DOHH2 (cell line): ENCODE measurements around the gene NAE1.

ENCODE experiments used
- EZH2phosphoT487 ChIP-seq: fragments of 200-600 bp; sonication (generic); IDR thresholded peaks from 2 replicates; pipeline ENCODE4 v1.6.1; 2017; ENCODE audit warnings: borderline replicate concordance, mild to moderate bottlenecking, antibody characterized with exemption, low read length, moderate library complexity, mixed read lengths
- TF ChIP-seq, protein P1 (sequence below): fragments of 200-600 bp; sonication (generic); IDR thresholded peaks from one replicate; pipeline ENCODE4 v1.5.1; 2014; ENCODE audit warnings: antibody characterized with exemption, mild to moderate bottlenecking, low read depth, low read length; ENCODE audit not compliant: poor library complexity, severe bottlenecking

DNA sequence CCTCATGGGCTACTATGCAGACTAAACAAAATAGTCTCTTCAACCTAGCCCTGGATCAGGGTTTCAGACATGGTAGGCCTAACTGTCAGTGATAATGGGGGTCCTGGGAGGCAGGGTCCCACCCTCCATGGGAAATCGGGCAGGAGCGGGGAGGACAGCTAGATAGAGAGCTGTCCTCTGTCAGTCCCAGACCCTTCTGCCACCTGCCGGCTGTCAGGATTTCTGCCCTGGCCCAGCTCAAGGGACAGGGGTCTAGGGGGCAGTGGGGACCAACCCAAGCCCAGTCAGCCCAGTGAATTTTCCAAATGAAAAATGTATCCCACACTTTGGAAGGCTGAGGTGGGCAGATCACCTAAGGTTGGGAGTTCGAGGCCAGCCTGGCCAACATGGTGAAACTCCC is 18.8 kb upstream of the NAE1 start:
- TF ChIP-seq, protein P1, sequence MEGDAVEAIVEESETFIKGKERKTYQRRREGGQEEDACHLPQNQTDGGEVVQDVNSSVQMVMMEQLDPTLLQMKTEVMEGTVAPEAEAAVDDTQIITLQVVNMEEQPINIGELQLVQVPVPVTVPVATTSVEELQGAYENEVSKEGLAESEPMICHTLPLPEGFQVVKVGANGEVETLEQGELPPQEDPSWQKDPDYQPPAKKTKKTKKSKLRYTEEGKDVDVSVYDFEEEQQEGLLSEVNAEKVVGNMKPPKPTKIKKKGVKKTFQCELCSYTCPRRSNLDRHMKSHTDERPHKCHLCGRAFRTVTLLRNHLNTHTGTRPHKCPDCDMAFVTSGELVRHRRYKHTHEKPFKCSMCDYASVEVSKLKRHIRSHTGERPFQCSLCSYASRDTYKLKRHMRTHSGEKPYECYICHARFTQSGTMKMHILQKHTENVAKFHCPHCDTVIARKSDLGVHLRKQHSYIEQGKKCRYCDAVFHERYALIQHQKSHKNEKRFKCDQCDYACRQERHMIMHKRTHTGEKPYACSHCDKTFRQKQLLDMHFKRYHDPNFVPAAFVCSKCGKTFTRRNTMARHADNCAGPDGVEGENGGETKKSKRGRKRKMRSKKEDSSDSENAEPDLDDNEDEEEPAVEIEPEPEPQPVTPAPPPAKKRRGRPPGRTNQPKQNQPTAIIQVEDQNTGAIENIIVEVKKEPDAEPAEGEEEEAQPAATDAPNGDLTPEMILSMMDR: no peak
- TF ChIP-seq EZH2phosphoT487: no peak
